Muscle of leg (tissue), 11 donors: ENCODE data around the gene PRKCA. TPM values are rescaled to one million over a fixed set of nuclear protein-coding genes. Genes with fewer than 3 reads are reported as not detected.

Experiments used
- DNase-seq: peaks from one replicate; pipeline ENCODE4 v3.0.0; 2013
- H3K27ac ChIP-seq: one replicate; pipeline ENCODE4 v1.5.1; 2013; ENCODE audit warnings: mild to moderate bottlenecking, low read length, control low read depth
- H3K27me3 ChIP-seq: one replicate; pipeline ENCODE4 v1.6.1; 2013; ENCODE audit warnings: low read length; ENCODE audit not compliant: control insufficient read depth, insufficient read depth
- H3K36me3 ChIP-seq: one replicate; pipeline ENCODE4 v1.6.1; 2013; ENCODE audit warnings: low read length; ENCODE audit not compliant: control insufficient read depth, insufficient read depth
- H3K4me1 ChIP-seq: one replicate; pipeline ENCODE4 v1.6.1; 2013; ENCODE audit warnings: low read length; ENCODE audit not compliant: control insufficient read depth, insufficient read depth
- H3K4me3 ChIP-seq: one replicate; pipeline ENCODE4 v1.5.1; 2013; ENCODE audit warnings: low read length, control low read depth
- H3K9me3 ChIP-seq: replicated peaks from 2 replicates; pipeline ENCODE4 v1.6.1; 2013; ENCODE audit warnings: low read depth, low read length; ENCODE audit not compliant: control insufficient read depth
- WGBS: methylation state at CpG from one replicate; pipeline ENCODE4 v1.1.5; 2013; ENCODE audit warnings: missing lambda C conversion rate; ENCODE audit not compliant: insufficient coverage; 5-methylcytosine and 5-hydroxymethylcytosine counted together
- polyA plus RNA-seq, 8 donors: library from polyadenylated mRNA; unstranded; fragments of 120-200 nt; gene quantifications; one replicate each; pipeline versions ENCODE4 v1.2.1 to v1.2.3, GENCODE V29; 2013; ENCODE audit warnings: inconsistent platforms in 1 of 8, low replicate concordance in 1 of 8; ENCODE audit not compliant: insufficient read length in 8 of 8, insufficient read depth in 1 of 8
- total RNA-seq: library from RNA; stranded (reverse); fragments of 120-200 nt; gene quantifications from one replicate; pipeline ENCODE4 v1.2.4, GENCODE V29; 2013

The PRKCA gene
- total and polyA plus RNA-seq, 9 donors, result 2.3 to 6.5 (median 3.5) TPM

DNA sequence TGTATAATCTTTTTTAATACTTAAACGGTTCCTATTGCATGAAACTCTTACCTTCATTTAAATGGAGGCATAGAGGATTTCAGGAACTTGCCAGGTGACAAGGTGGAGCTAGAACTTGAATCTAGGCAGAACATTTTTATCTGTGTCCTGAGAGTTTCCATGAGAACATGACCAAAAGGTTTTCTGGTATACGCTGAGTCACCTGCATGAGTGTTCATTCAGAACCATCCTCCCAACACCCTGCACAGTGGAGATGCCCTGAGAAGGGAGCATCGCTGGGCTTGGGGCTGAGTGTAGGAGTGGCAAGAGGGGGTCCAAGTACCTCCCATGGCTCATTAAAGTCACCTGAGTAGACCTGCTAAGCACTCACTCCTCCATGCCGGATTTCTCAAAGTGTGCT lies 362.8 kb downstream of the PRKCA start:
- Histone ChIP-seq H3K27ac (no peak overlapping the region), H3K4me1 (peaks cover 2% of the 10 kb centered on the region), H3K4me3 (no peak overlapping the region), H3K36me3 (no peaks in the 10 kb centered on the region), H3K27me3 (no peaks in the 10 kb centered on the region), H3K9me3 (no peaks in the 10 kb centered on the region)
- no CpG with 5 or more reads among the region's 4 CpGs for WGBS
- no peak for DNase-seq

DNA sequence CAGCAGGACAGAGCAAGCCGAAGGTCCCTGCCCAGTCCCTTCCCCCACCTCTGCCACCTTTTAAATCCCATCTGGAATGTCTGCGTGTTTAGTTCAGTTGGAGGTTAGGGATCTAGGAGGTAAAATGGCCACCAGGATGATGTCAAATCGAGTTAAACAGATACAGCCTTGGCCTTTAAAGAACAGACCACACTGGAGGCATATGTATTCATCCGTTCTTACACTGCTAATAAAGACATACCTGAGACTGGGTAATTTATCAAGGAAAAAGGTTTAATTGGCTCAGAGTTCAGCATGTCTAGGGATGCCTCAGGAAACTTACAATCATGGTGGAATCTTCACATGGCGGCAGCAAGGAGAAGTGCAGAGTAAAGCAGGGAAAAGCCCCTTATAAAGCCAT lies 364.7 kb downstream of the PRKCA start:
- Histone ChIP-seq H3K4me3 (no peak overlapping the region), H3K36me3 (no peaks in the 10 kb centered on the region), H3K27ac (no peak overlapping the region), H3K27me3 (no peaks in the 10 kb centered on the region), H3K9me3 (no peaks in the 10 kb centered on the region), H3K4me1 (peaks cover 2% of the 10 kb centered on the region)
- no peak for DNase-seq
- WGBS, result 100% methylated on average over 2 of the region's 5 CpGs

DNA sequence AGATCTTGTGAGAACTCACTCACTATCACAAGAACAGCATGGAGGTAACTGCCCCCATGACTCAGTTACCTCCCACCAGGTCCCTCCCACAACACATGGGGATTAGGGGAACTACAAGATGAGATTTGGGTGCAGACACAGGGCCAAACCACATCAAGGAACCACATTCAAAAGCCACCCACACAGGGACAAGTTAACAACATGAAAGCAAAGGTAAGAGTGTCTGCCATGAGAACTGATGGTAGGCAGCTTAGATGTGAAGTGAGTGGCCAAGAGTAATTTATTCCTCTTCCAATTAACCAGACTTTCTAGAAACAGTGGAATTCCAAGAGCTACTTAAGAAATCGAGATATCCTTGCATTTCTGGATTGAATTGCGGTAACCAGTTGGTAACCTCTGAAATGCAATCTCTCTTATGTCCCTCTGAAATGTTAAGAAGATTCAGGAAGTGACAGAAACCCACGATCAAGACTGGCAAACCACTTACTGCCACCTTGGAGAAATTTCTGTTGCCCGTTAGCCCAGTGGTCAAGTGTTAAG lies 365.1 kb downstream of the PRKCA start:
- DNase-seq, result no peak
- WGBS, result 93% methylated on average over 2 of the region's 4 CpGs
- no peaks in the 10 kb centered on the region for H3K9me3 ChIP-seq
- no peak overlapping the region for H3K4me3 ChIP-seq
- H3K4me1 ChIP-seq, result peaks cover 2% of the 10 kb centered on the region
- no peaks in the 10 kb centered on the region for H3K27me3 ChIP-seq
- no peak overlapping the region for H3K27ac ChIP-seq
- no peaks in the 10 kb centered on the region for H3K36me3 ChIP-seq

- Histone ChIP-seq H3K9me3 (no peaks in the 10 kb centered on the region), H3K27ac (no peak overlapping the region), H3K27me3 (no peaks in the 10 kb centered on the region), H3K36me3 (no peaks in the 10 kb centered on the region), H3K4me1 (no peaks in the 10 kb centered on the region), H3K4me3 (no peak overlapping the region)
- no peak for DNase-seq
- WGBS, result no CpG with 5 or more reads among the region's 3 CpGs
Observed at GRCh38 chr17:66670206-66670605, 367.8 kb downstream of the PRKCA start.

DNA sequence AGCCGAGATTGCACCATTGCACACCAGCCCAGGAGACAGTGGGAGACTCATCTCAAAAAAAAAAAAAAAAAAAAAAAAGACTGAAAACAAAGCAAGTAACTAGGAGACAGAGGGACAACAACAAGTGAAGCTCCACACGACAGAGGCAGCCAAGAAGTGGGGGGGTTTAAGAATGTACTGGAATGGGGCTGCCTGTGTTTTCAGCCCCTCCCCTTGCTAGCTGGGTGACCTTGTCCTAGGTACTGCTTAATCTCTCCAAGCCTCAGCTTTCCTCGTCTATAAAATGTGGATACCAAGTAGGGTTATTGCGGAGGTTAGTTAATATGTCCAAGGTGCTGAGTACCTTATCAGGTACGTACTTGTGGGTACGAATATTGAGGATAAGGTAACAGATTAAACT lies 368.7 kb downstream of the PRKCA start:
- H3K4me3 ChIP-seq, result no peak overlapping the region
- DNase-seq, result peak; percentile 13
- no peaks in the 10 kb centered on the region for H3K4me1 ChIP-seq
- WGBS, result no CpG with 5 or more reads among the region's 6 CpGs
- no peak overlapping the region for H3K27ac ChIP-seq
- H3K36me3 ChIP-seq, result no peaks in the 10 kb centered on the region
- no peaks in the 10 kb centered on the region for H3K9me3 ChIP-seq
- H3K27me3 ChIP-seq, result peaks cover 2% of the 10 kb centered on the region

GRCh38 chr17:66673668-66674276 lies 371.4 kb downstream of the PRKCA start:
- Histone ChIP-seq H3K27ac (no peak overlapping the region), H3K27me3 (peaks cover 2% of the 10 kb centered on the region), H3K4me3 (no peak overlapping the region), H3K9me3 (peaks cover 4% of the 10 kb centered on the region), H3K36me3 (no peaks in the 10 kb centered on the region), H3K4me1 (no peaks in the 10 kb centered on the region)
- 18% methylated on average over 6 of the region's 8 CpGs for WGBS
- peak; percentile 61 for DNase-seq

DNA sequence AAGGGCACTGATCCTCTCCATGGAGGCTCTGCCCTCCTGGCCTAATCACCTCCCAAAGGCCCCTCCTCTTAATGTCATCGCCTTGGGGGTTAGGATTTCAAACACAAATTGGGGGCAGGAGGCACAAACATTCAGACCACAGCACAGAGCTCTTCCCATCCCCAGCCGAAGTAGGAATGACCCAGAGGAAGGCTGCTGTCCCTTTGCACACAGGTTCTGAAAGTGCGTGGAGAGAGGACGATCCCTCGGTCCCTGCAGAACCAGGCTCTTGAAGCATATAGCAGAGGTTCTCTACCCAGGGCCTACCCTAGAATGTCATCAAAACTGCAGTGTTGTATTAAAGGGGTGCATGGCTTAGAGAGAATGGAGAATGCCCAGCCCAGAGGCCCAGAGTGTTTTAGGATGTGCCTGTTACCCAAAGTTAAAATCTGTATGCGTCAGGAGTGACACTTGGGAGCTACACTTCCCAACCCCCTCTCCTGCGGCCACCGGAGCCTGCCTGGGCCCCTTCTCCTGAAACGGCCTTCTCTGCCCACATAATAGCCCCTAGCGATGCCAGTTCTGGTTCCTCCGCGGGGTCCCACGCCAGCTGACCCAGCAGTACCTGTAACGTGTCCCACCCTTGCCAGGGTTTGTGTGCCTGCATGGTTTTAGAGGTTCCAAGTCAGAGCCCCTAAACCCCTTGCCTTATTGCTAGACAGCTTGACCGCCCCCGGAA lies 373.0 kb downstream of the PRKCA start:
- Histone ChIP-seq H3K27me3 (peaks cover 2% of the 10 kb centered on the region), H3K9me3 (peaks cover 4% of the 10 kb centered on the region), H3K36me3 (no peaks in the 10 kb centered on the region), H3K27ac (no peak overlapping the region), H3K4me1 (no peaks in the 10 kb centered on the region), H3K4me3 (no peak overlapping the region)
- 91% methylated on average over 11 of the region's 16 CpGs for WGBS
- DNase-seq, result no peak

- no peak for DNase-seq
- Histone ChIP-seq H3K27ac (no peak overlapping the region), H3K9me3 (peaks cover 4% of the 10 kb centered on the region), H3K27me3 (peaks cover 2% of the 10 kb centered on the region), H3K36me3 (no peaks in the 10 kb centered on the region), H3K4me1 (no peaks in the 10 kb centered on the region), H3K4me3 (no peak overlapping the region)
- WGBS, result 62% methylated on average over 17 of the region's 17 CpGs
Observed at GRCh38 chr17:66675991-66676371, 373.6 kb downstream of the PRKCA start.

DNA sequence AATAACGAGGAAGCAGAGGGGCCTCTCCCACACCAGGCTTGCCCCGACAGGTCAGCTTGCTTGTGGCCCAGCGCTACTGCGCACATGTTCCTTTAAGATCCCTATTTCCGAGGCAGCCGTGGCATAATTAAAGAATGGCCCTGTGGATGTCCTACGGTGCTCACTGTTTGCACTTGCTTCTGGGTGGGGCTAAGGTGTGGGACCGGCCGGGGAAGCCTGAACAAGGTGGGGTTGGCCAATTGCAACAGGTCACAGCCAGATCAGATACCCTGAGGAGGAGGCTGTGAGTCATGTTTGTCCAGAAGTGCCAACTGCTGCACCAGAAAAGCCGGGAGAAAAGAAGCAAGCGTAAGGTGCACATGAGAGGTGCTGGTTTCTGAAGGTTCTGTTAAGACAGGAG lies 374.0 kb downstream of the PRKCA start:
- H3K27me3 ChIP-seq, result peaks cover 2% of the 10 kb centered on the region
- no peak overlapping the region for H3K4me3 ChIP-seq
- no peaks in the 10 kb centered on the region for H3K4me1 ChIP-seq
- no peaks in the 10 kb centered on the region for H3K36me3 ChIP-seq
- no peak for DNase-seq
- WGBS, result 57% methylated on average over 9 of the region's 11 CpGs
- peaks cover 4% of the 10 kb centered on the region for H3K9me3 ChIP-seq
- H3K27ac ChIP-seq, result no peak overlapping the region

DNA sequence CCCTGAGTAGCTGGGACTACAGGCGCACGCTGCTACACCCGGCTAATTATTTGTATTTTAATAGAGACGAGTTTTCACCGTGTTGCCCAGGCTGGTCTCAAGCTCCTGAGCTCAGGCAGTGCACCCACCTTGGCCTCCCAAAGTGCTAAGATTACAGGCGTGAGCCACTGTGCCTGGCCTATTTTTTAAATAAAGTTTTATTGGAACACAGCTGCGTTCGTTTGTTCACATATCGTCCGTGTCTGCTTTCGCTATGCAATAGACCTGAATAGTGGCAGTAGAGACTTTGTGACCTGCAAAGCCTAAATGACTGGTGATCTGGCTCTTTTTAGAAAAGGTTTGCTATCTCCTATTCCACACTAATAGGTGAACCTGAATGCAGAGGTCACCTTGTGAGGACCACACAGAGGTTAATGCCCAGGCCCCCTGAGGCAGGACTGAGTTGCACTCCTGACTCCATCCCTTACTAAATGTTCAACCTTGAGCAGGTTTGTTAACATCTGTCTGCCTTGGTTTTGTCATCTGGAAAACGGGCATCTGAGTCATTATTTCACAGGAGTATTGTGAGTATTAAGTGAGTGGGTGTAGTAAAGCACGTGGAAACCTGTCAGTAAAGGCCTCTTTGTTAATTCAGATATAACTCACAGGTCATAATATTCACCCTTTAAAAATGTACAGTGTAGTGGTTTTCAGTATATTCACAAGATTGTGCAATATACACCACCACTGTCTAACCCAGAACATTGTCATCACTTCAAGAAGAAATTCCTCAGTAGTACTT lies 375.0 kb downstream of the PRKCA start:
- H3K36me3 ChIP-seq, result no peaks in the 10 kb centered on the region
- H3K9me3 ChIP-seq, result peaks cover 4% of the 10 kb centered on the region
- H3K4me1 ChIP-seq, result no peaks in the 10 kb centered on the region
- 96% methylated on average over 11 of the region's 13 CpGs for WGBS
- no peak overlapping the region for H3K27ac ChIP-seq
- H3K4me3 ChIP-seq, result no peak overlapping the region
- DNase-seq, result no peak
- peaks cover 2% of the 10 kb centered on the region for H3K27me3 ChIP-seq
